K562 (cell line): ENCODE results near the gene COL1A1. TPM values are rescaled to one million over a fixed set of nuclear protein-coding genes. Genes with fewer than 3 reads are reported as not detected.

Source experiments
- ATAC-seq: fragments of 200-7000 bp; cut with Tn5 transposase; 3 replicates; pipeline ENCODE4 v1.9.1; 2020; ENCODE audit warnings: moderate library complexity
- BruUV-seq: library from RNA; stranded (reverse); fragments of 400-500 nt; replicated peaks from 2 replicates; lab custom pipeline; 2021; lab: Mats Ljungman, UMichigan
- CTCF ChIA-PET: fragments of 300-600 bp; formaldehyde crosslinking; extraction: SDS; loops from one replicate; lab custom pipeline; 2021; ENCODE audit warnings: low intra/inter-chr PET ratio; lab: Yijun Ruan, JAX
- POLR2A ChIA-PET: fragments of 300-600, 350-650 bp; sonication (Branson Sonifier 250); formaldehyde crosslinking; extraction: SDS; loops from one replicate; lab custom pipeline; 2021; ENCODE audit warnings: antibody characterized with exemption, inconsistent platforms; lab: Yijun Ruan, JAX
- DNase-seq, 4 experiments: peaks; one replicate each; pipeline versions ENCODE4 v3.0.0 to v3.0.0-alpha.2; 2011 to 2018; ENCODE audit warnings: low spot score in 3 of 4, mixed read lengths in 3 of 4; ENCODE audit errors: extremely low read depth in 1 of 4
- FAIRE-seq: peaks from 2 replicates; lab custom pipeline; 2011; peaks lifted over from hg19 to GRCh38; lab: Jason Lieb, UNC
- H2AFZ ChIP-seq: 2 replicates; pipeline ENCODE4 v1.6.0; 2011; ENCODE audit warnings: low read depth, low read length, control low read depth, inconsistent platforms
- H3K27ac ChIP-seq: fragments of 200-600 bp; 3 replicates; pipeline ENCODE4 v1.8.0; 2011; ENCODE audit warnings: low read depth, mild to moderate bottlenecking, control low read depth, inconsistent platforms, low read length, moderate library complexity, mixed read lengths; ENCODE audit errors: extremely low read depth
- H3K27me3 ChIP-seq, 2 experiments: fragments of 300-600 bp in 1 of 2; 2 replicates in 1 of 2; 3 replicates in 1 of 2; pipeline versions ENCODE4 v1.6.0 to v1.8.0; 2011; ENCODE audit warnings: inconsistent platforms in 2 of 2, low read length in 2 of 2, mild to moderate bottlenecking in 1 of 2, mixed read lengths in 1 of 2, moderate library complexity in 1 of 2; ENCODE audit not compliant: control insufficient read depth in 2 of 2, insufficient read depth in 2 of 2
- H3K36me3 ChIP-seq: fragments of 300-600 bp; 3 replicates; pipeline ENCODE4 v1.8.0; 2011; ENCODE audit warnings: mild to moderate bottlenecking, low read length, inconsistent platforms; ENCODE audit not compliant: control insufficient read depth, insufficient read depth
- H3K4me1 ChIP-seq, 2 experiments: fragments of 200-600 bp in 1 of 2; replicated peaks in 1 of 2; 2 replicates in 1 of 2; 3 replicates in 1 of 2; pipeline versions ENCODE4 v1.5.1 to v1.8.0; 2011; ENCODE audit warnings: inconsistent platforms in 2 of 2, low read length in 2 of 2, mild to moderate bottlenecking in 1 of 2, mixed read lengths in 1 of 2, moderate library complexity in 1 of 2; ENCODE audit not compliant: control insufficient read depth in 2 of 2, insufficient read depth in 2 of 2
- H3K4me2 ChIP-seq: 2 replicates; pipeline ENCODE4 v1.6.1; 2011; ENCODE audit warnings: low read length, control low read depth, inconsistent platforms, mixed read lengths; ENCODE audit not compliant: insufficient read depth
- H3K4me3 ChIP-seq: fragments of 200-600 bp; sonication (generic), shearing (Covaris generic); 2 replicates; pipeline ENCODE4 v1.5.1; 2016; ENCODE audit warnings: control low read depth, inconsistent platforms
- H3K79me2 ChIP-seq: fragments of 200-600 bp; 3 replicates; pipeline ENCODE4 v1.8.0; 2011; ENCODE audit warnings: low read length, inconsistent platforms; ENCODE audit not compliant: control insufficient read depth, insufficient read depth
- H3K9ac ChIP-seq, 2 experiments: 2 replicates each; pipeline versions ENCODE4 v1.6.0 to v1.6.1; 2011; ENCODE audit warnings: low read depth in 2 of 2, low read length in 2 of 2, control low read depth in 1 of 2, inconsistent platforms in 1 of 2, mild to moderate bottlenecking in 1 of 2, mixed read lengths in 1 of 2; ENCODE audit not compliant: insufficient read depth in 1 of 2
- H3K9me1 ChIP-seq: one replicate; pipeline ENCODE4 v1.6.0; 2011; ENCODE audit warnings: inconsistent platforms, mild to moderate bottlenecking, low read length, moderate library complexity; ENCODE audit not compliant: control insufficient read depth, insufficient read depth
- H3K9me3 ChIP-seq: replicated peaks from 2 replicates; pipeline ENCODE4 v1.5.1; 2011; ENCODE audit warnings: low read depth, low read length, inconsistent platforms; ENCODE audit not compliant: control insufficient read depth, insufficient read depth
- H4K20me1 ChIP-seq: replicated peaks from 2 replicates; pipeline ENCODE4 v1.6.1; 2011; ENCODE audit warnings: low read length, inconsistent platforms, mixed read lengths; ENCODE audit not compliant: control insufficient read depth, insufficient read depth
- CEBPG ChIP-seq, 3 experiments: fragments of 200-800 bp in 1 of 3; sonication (Bioruptor generic) in 1 of 3; sonication (generic) in 1 of 3; formaldehyde crosslinking in 1 of 3; IDR thresholded peaks in 2 of 3; conservative IDR thresholded peaks in 1 of 3; 2 replicates each; pipeline versions ENCODE4 v1.6.1 to v1.8.0; 2016 to 2022; ENCODE audit warnings: missing compliant biosample characterization in 2 of 3, missing genetic modification characterization in 2 of 3, mild to moderate bottlenecking in 1 of 3, missing genetic modification reagents in 1 of 3
- ZNF764 ChIP-seq: fragments of 250-450 bp; sonication (Bioruptor Pico); IDR thresholded peaks from 2 replicates; pipeline ENCODE4 v1.4.0; 2020; ENCODE audit warnings: low read depth, mild to moderate bottlenecking, moderate library complexity
- WGBS: fragments of 100-300 bp; shearing (Covaris generic); methylation state at CpG from one replicate; pipeline ENCODE4 v1.1.6; 2016; ENCODE audit warnings: low coverage, mixed read lengths; ENCODE audit not compliant: insufficient coverage; ENCODE audit errors: missing lambda C conversion rate; 5-methylcytosine and 5-hydroxymethylcytosine counted together
- in situ Hi-C: fragments of 300-500 bp; cut with MboI; formaldehyde crosslinking; loops from 4 replicates; pipeline ENCODE4 v1.15.0; 2018; ENCODE audit warnings: inconsistent platforms, mixed read lengths
- intact Hi-C: fragments of 100-400 bp; cut with micrococcal nuclease; formaldehyde crosslinking; loops from 2 replicates; pipeline ENCODE4 v1.14.2; 2022
- polyA plus RNA-seq, 8 experiments: library from polyadenylated mRNA; depleted of rRNA in 4 of 8; stranded (reverse) in 5 of 8; unstranded in 3 of 8; fragments of >200 nt; fragmentation: Nextera tagmentation in 2 of 8; fragmentation: Illumina TruSeq in 1 of 8; extraction: Ambion mirVana in 2 of 8; extraction: Trizol in 1 of 8; gene quantifications; 2 replicates each; pipeline versions ENCODE4 v1.2.1 to v1.2.3, GENCODE V29; 2011 to 2014; ENCODE audit warnings: inconsistent platforms in 1 of 8, missing spikeins in 1 of 8
- total RNA-seq, 7 experiments: library from RNA; depleted of rRNA in 6 of 7; stranded (reverse); fragments of >200 nt in 6 of 7; fragmentation: Illumina TruSeq in 2 of 7; extraction: Trizol in 2 of 7; gene quantifications; 2 replicates each; pipeline versions ENCODE4 v1.2.1 to v1.2.3, GENCODE V29; 2011 to 2021; ENCODE audit warnings: low replicate concordance in 1 of 7

Gene COL1A1
- total and polyA plus RNA-seq, 9 of the 15 experiments (the other 6 are each of a cell fraction or from before 2014, with no cell fraction given): 0.04 to 3.4 (median 0.18) TPM

DNA sequence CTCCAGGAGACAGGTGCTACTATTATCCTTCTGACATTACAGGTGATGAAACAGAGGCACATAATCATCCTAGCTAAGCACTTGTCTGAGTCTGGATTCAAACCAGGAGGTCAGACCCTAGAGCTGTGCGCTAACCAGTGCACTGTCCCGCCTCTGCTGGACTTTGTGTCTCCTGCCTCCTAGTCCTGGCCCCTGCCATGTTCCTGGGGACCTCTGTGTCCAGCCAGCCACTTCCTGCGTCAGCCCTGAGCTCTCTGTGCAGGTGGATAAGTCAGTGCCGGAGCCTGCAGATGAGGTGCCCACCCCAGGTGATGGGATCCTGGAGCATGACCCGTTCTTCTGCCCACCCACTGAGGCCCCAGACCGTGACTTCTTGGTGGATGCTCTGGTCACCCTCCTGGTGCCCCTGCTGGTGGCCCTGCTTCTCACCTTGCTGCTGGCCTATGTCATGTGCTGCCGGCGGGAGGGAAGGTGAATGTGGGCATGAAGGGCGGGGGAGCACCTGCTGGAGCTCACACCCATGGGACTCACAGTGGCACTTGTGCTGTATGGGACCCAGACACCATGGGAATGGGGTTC is 31.5 kb downstream of the COL1A1 start:
- Histone ChIP-seq H4K20me1 (peaks cover 13% of the 10 kb centered on the region), H3K4me1 (peaks cover 0 to 18% of the 10 kb centered on the region in 2 experiments; a peak in 1 of 5 replicates), H3K27ac (no peak overlapping the region), H3K9ac (no peak overlapping the region), H3K79me2 (no peaks in the 10 kb centered on the region), H3K9me3 (no peaks in the 10 kb centered on the region), H3K36me3 (no peaks in the 10 kb centered on the region), H2AFZ (no peak overlapping the region), H3K4me2 (no peak overlapping the region), H3K27me3 (peaks cover 2 to 18% of the 10 kb centered on the region in 2 experiments; a peak in 2 of 5 replicates), H3K4me3 (no peak overlapping the region), H3K9me1 (no peaks in the 10 kb centered on the region)
- ChIA-PET POLR2A (interaction anchor here (0.7 to 1.0 kb wide), 2 partner anchors 13 to 725 kb away, joined by 3 read pairs; no protein-coding TSS in a partner anchor), CTCF (interaction anchor here (0.9 to 1.8 kb wide), 4 partner anchors 8 to 103 kb away, joined by 3 to 16 read pairs (median 3); no protein-coding TSS in a partner anchor)
- in situ Hi-C loops: no loop called here
- TF ChIP-seq CEBPG (CRISPR knock-in tag; IDR thresholded peaks at IDR 0.05) (0 out of 2 replicates have a peak, but pooled peaks have one; percentile 11), CEBPG (tag; conservative IDR thresholded peaks at IDR 0.05 in 1 of 2, IDR thresholded peaks at IDR 0.05 in 1 of 2) (no peak), ZNF764 (CRISPR knock-in tag) (no peak)
- ATAC-seq (no peak), DNase-seq (no peak), FAIRE-seq (no peak)
- WGBS: 19% methylated on average over 9 of the region's 9 CpGs
- BruUV-seq: no TSS peak
- intact Hi-C loops: loop anchor here (1.0 kb wide), 1 partner anchor 28 kb away; no protein-coding TSS in a partner anchor
